GM19193 (cell line): ENCODE results near the gene TMEM92.

Experiments
- POLR2A ChIP-seq: IDR thresholded peaks from 4 replicates; pipeline ENCODE4 v1.6.1; 2011; ENCODE audit not compliant: insufficient read depth, insufficient read length; ENCODE audit errors: extremely low read depth

TMEM92 gene

DNA sequence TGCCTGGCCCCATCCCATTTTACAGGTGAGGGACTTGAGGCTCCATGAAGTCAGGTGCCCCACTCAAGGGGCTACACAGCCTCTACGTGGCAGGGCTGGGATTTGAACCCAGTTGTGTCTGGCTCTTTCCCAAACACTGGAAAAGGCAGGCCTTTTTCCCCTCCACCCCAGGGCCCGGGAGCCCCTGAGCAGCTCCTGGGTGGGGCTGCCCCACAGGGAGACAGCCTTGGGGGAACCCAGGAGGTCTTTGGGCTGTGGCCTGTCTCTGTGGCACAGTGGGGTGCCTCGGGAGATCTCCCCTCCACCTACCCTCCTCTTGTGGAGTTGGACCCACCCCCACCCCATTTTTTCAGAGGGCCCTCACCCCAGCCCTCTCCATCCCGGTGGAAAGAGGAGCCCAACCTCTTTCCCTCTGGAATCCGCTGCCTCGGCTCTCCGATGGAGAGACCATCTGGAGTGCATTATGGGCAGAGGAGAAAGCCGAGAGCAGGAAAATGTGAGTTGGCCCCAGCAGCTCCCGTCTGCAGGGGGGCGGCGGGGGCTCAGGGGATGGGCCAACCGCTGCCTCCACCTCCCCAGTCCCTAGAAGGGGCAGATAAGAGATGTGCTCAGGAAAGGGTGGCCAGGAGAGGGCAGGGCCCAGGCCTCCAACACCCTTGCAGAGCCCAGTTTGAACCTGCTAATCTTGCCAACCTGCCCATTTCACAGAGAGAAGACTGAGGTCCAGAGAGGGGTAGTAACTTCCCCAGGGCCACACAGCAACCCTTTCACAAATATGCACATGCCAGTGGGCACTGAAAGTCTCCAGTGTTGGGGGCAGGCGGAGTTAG, 15.4 kb upstream of the TMEM92 start:
- TF ChIP-seq POLR2A = no peak

DNA sequence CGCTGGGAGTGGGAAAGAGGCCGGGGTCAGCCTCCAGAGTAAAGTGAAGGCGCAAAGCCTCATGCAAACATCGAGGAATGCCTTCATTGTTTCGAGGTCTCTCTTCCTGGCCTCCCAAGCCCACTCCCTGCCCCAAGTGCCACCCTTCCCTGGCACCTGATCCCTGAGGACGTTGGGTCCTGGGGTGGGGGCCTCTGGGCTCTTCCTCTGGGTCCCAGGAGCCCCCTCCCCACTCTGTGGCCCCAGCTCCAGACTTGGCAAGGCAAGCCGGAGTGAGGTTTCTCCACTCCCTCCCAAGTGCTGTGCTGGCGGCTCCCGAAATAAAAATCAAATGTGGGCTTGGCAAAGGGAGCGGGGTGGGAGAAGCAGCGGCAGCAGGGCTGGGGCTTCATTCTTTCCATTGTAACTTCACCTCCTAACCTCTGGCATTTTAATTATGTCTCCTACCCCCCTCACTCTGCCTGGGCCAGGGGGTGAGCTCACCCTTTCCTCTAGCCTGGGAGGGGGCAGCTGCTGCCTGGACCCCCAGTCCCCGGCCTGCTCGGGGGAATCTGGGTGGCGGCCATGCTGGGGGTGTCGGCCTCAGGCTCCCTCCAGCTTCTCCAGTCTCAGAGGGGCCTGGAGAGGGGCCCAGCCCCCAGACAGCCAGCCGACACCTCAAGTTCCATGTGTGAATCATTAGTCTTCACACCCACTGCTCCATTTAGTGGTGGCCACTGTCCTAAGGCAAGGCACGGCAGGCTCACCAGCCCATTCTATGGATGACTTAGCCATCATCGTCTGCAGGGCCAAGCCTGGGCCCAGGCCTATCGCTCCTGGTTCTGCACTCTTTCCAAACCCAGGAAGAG, 14.6 kb upstream of the TMEM92 start:
- TF ChIP-seq POLR2A = no peak

DNA sequence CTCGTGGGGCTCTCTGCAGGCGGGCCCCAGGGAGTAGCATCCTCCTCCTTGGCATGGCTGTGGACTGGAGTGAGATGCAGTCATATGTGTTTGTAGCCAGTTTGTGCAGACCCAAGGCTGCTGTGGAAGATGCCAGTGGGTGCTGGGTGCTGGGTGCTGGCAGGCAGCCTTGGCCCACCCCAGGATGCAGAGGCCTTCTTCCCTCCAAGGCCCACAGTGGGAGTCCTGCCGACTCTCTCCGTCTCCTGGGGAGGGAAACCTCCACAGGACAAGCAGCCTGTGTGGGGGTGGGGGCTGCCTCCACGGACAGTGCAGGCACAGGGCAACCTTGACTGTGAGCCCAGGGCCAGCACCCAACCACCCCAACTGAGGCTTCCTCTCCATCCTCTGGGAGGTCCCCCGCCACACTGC, 13.8 kb upstream of the TMEM92 start:
- no peak for TF ChIP-seq POLR2A

DNA sequence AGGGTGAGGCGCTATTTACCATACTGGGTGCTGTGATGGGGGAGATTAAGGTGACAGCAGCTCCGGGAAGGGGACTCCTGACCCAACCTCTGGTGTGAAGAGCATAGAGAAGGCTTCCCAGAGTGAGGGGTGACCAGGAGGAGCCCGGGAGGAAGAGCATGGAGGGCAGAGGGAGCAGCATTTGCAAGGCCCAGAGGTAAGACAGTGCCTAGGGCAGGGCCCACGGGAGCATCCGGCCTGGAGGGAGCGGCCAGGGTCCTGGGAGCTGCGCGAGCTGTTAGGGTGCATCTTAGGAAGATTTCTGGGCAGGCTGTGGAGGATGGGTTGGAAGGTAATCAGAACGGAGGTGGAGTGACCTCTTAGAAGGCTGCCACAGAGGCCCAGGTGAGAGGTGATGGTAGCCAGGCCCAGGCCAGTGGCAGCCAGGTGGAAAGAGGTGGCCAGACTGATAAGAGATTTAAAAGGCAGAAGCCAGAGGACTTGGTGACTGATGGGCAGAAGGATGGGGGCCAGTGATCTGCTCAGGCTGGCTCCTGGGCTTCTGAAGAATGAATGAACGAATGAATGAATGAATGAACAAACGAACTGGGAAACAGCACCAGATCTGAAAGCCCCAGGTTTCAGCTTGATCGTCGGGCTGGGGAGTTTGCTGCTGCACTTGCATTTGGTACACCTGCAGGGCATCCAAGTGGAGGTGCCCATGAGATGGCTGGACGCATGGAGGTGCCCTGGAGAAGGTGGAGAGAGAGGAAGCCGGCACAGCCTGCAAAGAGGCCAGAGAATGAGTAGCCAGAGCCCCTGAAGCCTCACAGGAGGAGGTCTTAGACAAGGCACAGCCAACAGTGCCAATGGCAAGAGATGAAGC, 13.0 kb upstream of the TMEM92 start:
- TF ChIP-seq POLR2A = no peak

DNA sequence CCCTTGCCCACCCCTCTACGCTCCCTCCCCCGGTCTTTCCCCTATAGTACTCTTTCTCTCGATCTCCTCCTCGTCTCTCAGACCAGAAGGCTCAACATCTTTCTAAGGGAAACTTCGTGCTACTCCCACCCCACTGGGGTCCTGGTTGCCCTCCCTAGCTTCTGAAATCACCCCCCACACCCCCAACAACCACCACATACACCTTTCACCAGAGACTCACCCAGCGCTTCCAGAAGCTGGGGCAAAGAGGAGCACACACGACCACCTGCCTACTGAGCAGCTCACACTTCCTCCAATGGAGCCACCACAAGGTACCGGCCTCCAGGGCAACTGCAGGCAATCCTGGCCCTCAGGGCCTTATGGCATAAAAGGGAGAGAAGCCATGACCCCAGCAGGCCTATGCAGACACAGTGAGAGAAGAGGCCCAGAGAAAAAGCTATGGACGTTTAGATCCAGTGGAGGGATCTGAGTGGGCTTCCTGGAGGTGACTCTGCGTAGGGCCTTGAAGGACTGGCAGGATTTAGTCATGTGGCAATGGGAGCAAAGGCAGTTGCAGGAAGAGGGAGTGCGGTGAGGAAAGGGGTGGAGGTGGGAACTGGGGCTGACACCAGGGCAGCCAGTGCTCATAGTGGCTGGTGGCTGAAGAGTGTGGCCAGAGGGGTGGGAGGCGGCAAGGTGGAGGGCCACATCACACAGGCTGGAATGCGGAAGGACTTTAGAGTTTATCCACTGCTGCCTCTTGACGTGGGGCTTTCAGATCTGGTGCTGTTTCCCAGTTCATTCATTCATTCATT, 12.1 kb upstream of the TMEM92 start:
- TF ChIP-seq POLR2A = no peak

DNA sequence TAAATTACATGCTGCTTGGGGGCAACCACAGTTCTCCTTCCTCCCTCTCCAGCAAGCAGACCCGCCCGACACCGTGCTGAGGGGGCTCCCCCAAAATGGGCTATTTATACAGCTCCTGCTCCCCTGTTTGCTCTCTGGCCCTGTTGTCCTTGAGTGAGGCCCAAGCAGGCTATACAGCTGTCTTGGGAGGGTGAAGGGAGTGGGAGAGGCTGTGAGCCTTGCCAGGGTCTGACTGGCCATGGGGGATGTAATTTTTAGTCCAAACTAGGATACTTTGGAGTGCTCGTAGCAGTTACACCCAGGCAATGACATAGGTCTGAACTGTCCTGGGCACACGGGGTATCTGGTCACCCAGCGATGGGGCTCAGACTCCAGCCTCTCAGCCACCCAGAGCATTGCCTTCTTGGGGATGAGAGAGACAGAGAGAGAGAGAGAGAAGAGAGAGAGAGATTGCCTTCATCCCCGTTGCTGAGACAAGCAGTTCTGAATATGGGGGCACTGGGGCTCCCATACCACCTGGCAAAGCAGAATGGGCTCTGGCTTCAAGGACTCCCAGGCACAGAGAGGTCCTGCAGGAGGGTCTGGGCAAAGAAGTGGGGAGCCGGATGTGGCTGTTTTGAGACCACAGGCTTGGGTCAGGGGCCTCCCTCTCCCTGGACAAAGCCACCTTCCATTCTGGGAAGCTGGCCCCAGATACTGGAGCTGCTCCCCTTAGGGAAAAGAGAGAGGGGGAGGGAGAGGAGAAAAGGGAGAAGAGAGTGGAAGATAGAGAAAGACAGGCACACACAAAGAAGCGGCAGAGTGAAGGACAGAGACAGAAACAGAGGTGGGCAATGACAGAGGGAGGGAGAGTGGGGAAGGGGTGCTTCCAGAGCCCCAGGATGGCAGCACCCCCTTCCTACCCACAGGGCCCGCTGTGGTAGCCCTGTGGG, 10.7 kb upstream of the TMEM92 start:
- TF ChIP-seq POLR2A = no peak

DNA sequence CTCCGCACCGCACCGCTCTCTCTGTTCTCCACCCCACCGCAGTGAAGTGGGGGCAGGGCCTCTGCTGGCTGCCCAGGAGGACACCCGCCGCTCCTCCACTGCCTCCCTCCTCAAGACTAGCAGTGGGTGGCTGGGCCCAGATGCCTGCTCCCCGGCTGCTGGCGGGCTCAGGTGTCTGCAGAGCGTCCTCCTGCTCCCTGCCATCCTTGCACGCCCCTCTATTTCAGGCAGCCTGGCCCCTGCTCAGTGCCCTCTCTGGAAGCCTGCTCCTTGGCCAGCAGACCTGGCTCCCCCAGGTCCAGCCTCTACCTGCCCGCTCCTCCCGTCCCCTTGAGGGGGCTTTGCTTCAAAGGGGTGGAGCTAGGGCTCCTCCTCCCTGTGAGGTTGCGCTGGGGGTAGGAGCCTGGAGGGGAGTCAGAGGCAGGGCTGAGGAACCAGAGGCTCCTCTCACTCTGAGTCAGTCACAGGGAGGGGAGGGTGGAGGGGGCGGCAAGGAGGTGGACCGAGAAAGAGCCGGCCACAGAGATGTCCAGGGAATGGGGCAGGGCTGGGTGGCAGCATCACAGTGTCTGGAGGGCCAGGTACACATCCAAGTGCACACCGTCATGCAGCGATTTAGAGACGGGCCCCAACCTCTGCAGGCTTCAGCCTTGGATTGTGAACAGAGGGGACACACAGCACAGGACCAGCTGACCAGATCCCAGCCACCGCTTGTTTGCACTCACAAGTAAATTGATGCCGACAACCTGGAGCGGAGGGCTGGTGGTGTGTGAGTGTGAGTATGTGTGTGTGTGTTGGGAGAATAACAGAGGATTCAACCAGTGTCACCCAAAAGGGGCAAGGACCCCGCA, 9.8 kb upstream of the TMEM92 start:
- TF ChIP-seq POLR2A = no peak

DNA sequence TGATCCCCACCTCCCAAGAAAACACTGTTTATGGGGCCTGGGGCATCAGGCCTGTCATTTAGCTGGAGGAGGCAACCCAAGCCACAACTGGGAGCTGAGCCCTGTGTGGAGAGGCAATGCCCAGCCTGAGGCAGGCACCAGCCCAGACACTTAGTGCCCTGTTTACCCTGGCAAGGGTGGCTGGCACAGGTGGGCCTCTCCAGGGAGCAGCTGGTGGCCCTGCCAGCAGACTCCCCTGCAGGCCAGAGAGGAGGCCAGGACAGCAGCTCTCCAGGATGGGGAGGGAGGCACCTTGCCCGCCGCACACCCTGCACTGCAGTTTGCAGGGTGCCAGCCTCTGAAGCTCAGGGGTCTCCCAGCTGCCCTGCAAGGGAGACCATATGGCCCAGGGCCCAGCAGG, 9.1 kb upstream of the TMEM92 start:
- TF ChIP-seq POLR2A = no peak

DNA sequence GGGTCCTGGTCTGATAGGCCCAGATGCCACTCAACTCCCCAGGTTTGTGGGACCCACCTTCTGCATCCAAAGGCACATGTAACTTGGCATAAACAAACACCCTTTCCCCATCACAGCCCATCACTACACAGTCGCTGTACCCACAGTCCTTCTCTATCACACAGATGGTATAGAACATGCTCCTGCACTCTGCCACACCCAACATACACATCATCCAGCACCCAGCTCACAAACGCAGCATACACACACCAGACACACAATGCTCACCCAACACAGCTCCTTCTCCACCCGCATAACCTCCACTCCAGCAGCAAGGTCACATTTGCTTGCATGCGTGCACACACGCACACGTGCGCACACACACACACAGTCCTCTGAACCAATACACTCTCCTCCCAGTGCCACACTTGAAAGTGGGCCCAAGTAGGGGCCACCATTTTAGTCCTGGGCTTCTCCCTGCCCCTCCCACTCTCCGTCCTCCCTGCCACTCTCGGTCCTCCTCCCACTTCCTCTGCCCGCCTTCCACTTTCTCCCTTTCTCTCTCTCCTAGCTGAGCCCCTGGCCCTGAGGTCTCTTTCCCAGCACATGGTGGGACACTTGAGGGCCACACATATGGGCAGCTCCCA, 8.5 kb upstream of the TMEM92 start:
- TF ChIP-seq POLR2A = no peak

DNA sequence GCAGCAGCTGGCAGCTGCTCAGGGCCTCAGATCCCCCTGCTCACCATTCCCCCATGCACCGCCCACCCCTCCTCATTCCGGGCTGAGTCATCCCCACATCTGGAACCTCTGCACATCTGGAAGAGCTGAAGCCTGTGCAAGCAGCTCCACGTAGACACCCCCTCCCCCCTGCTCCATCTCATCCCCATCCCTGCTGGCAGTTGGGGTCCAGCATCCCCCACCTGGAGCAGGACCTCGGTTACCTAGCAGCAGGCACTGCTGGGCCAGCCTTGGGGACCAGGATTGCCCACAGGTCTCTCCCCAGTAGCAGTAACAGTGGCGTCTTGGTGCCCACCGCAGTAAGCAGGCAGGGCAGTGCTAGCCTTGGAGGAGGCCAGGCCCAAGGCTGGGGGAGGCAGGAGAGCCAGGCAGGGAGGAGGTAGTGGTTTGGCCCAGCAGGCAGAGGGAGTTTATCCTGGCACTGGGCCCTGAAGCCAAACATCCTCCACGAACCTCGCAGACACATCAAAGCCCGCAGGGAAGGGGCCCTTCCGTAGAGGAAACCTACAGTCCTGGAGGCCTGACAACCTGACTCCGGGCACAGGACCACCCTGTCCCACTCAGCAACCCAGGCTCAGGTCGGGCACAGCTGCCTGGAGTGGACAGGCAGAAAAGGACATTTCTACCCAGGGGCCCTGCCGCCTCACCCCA, 7.7 kb upstream of the TMEM92 start:
- TF ChIP-seq POLR2A = no peak

DNA sequence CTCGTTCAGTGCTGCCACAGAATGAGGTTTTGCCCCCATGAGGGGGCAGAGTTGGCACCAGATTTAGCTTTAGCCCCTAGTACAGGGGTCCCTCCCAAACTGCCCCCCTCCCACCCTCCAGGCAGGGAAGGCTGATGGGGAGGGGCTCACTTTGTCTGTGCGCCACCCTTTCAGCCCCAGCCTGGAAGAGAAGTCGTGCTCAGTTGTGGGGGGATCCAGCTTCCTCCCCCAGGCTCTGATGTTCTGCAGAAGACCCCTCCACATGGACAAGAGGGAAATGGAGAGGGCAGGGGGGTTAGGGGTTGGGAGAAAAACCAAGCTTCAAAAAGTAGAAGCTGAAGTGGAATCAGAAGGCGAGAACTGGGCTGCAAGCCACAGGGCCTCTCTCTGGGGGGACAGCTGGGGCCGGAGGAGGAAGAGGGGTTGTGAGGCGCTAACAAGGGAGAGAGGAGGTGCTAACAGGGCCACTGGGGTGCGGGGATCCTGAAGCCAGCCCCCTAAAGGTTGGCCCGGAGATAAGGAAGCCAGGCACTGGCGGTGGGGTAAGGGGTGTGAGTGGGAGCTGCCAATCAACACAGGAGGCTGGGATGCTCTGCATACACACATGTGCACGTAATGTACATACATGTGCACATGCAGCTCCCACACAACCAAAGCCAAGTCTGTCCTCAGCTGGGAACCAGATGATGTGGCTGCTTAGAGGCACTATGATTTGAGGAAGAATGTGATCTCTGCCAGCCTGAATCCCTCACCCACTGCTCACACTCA, 7.0 kb upstream of the TMEM92 start:
- no peak for TF ChIP-seq POLR2A
